SU-DHL-6 (cell line): Measurements from ENCODE around the gene KRTCAP2.

ENCODE experiments used
- EZH2phosphoT487 ChIP-seq: fragments of 200-600 bp; sonication (generic), shearing (Covaris generic); conservative IDR thresholded peaks from 2 replicates; pipeline ENCODE4 v1.6.1; 2018; ENCODE audit warnings: mild to moderate bottlenecking, antibody characterized with exemption, low read length, moderate library complexity, mixed read lengths
- TF ChIP-seq, protein P1 (sequence below): fragments of 200-600 bp; sonication (generic); IDR thresholded peaks from one replicate; pipeline ENCODE4 v1.5.1; 2017; ENCODE audit warnings: antibody characterized with exemption, mild to moderate bottlenecking, low read length, moderate library complexity; ENCODE audit not compliant: insufficient read depth, poor library complexity, severe bottlenecking

DNA sequence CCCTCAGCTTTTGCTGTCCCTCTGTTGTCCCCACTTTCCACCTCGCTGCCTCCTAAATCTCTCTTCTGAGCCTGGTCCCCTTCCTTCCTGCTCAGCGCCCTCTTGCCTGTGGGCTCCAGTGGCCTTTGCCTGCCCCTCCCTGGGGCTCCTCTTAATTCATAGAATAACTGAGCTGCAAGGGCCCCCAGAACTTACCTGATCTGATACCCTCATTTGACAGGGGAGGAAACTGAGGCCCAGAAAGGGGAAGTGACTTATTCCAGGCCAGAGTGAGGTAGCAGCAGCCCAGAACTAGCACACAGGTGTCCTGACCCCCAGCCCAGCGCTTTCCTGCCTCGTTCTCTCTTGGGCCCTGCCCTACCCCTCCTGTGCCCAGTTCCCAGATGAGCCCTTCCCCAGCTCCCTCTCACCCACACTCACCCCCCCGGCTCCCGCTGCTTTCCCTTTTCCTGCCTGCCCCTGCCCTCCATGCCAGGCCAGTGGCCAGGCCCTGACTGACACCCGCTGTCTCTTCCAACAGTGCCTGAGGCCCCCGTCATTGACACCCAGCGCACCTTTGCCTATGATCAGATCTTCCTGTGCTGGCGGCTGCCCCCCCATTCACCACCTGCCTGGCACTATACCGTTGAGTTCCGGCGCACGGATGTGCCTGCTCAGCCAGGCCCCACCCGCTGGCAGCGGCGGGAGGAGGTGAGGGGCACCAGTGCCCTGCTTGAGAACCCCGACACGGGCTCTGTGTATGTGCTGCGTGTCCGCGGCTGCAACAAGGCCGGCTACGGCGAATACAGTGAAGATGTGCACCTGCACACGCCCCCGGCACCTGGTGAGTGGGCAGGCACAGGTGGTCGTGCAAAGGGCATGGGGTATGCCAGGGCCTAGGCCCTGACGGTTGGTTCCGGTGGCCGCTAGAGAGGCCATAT, 6.3 kb upstream of the KRTCAP2 start:
- TF ChIP-seq, protein P1, sequence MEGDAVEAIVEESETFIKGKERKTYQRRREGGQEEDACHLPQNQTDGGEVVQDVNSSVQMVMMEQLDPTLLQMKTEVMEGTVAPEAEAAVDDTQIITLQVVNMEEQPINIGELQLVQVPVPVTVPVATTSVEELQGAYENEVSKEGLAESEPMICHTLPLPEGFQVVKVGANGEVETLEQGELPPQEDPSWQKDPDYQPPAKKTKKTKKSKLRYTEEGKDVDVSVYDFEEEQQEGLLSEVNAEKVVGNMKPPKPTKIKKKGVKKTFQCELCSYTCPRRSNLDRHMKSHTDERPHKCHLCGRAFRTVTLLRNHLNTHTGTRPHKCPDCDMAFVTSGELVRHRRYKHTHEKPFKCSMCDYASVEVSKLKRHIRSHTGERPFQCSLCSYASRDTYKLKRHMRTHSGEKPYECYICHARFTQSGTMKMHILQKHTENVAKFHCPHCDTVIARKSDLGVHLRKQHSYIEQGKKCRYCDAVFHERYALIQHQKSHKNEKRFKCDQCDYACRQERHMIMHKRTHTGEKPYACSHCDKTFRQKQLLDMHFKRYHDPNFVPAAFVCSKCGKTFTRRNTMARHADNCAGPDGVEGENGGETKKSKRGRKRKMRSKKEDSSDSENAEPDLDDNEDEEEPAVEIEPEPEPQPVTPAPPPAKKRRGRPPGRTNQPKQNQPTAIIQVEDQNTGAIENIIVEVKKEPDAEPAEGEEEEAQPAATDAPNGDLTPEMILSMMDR, result no peak
- TF ChIP-seq EZH2phosphoT487, result no peak
